K562 (cell line): ENCODE data around the gene PTK6. TPM values are rescaled to one million over a fixed set of nuclear protein-coding genes. Genes with fewer than 3 reads are reported as not detected.
A peak's percentile ranks its signal among the peaks of the same experiment; 100 is the strongest.

Experiments
- ATAC-seq: fragments of 200-7000 bp; cut with Tn5 transposase; 3 replicates; pipeline ENCODE4 v1.9.1; 2020; ENCODE audit warnings: moderate library complexity
- BruUV-seq: library from RNA; stranded (reverse); fragments of 400-500 nt; replicated peaks from 2 replicates; lab custom pipeline; 2021; lab: Mats Ljungman, UMichigan
- CTCF ChIA-PET: fragments of 300-600 bp; formaldehyde crosslinking; extraction: SDS; loops from one replicate; lab custom pipeline; 2021; ENCODE audit warnings: low intra/inter-chr PET ratio; lab: Yijun Ruan, JAX
- POLR2A ChIA-PET: fragments of 300-600, 350-650 bp; sonication (Branson Sonifier 250); formaldehyde crosslinking; extraction: SDS; loops from one replicate; lab custom pipeline; 2021; ENCODE audit warnings: antibody characterized with exemption, inconsistent platforms; lab: Yijun Ruan, JAX
- DNase-seq, 4 experiments: peaks; one replicate each; pipeline versions ENCODE4 v3.0.0 to v3.0.0-alpha.2; 2011 to 2018; ENCODE audit warnings: low spot score in 3 of 4, mixed read lengths in 3 of 4; ENCODE audit errors: extremely low read depth in 1 of 4
- FAIRE-seq: peaks from 2 replicates; lab custom pipeline; 2011; peaks lifted over from hg19 to GRCh38; lab: Jason Lieb, UNC
- H2AFZ ChIP-seq: 2 replicates; pipeline ENCODE4 v1.6.0; 2011; ENCODE audit warnings: low read depth, low read length, control low read depth, inconsistent platforms
- H3K27ac ChIP-seq: fragments of 200-600 bp; 3 replicates; pipeline ENCODE4 v1.8.0; 2011; ENCODE audit warnings: low read depth, mild to moderate bottlenecking, control low read depth, inconsistent platforms, low read length, moderate library complexity, mixed read lengths; ENCODE audit errors: extremely low read depth
- H3K27me3 ChIP-seq, 2 experiments: fragments of 300-600 bp in 1 of 2; 2 replicates in 1 of 2; 3 replicates in 1 of 2; pipeline versions ENCODE4 v1.6.0 to v1.8.0; 2011; ENCODE audit warnings: inconsistent platforms in 2 of 2, low read length in 2 of 2, mild to moderate bottlenecking in 1 of 2, mixed read lengths in 1 of 2, moderate library complexity in 1 of 2; ENCODE audit not compliant: control insufficient read depth in 2 of 2, insufficient read depth in 2 of 2
- H3K36me3 ChIP-seq: fragments of 300-600 bp; 3 replicates; pipeline ENCODE4 v1.8.0; 2011; ENCODE audit warnings: mild to moderate bottlenecking, low read length, inconsistent platforms; ENCODE audit not compliant: control insufficient read depth, insufficient read depth
- H3K4me1 ChIP-seq, 2 experiments: fragments of 200-600 bp in 1 of 2; replicated peaks in 1 of 2; 2 replicates in 1 of 2; 3 replicates in 1 of 2; pipeline versions ENCODE4 v1.5.1 to v1.8.0; 2011; ENCODE audit warnings: inconsistent platforms in 2 of 2, low read length in 2 of 2, mild to moderate bottlenecking in 1 of 2, mixed read lengths in 1 of 2, moderate library complexity in 1 of 2; ENCODE audit not compliant: control insufficient read depth in 2 of 2, insufficient read depth in 2 of 2
- H3K4me2 ChIP-seq: 2 replicates; pipeline ENCODE4 v1.6.1; 2011; ENCODE audit warnings: low read length, control low read depth, inconsistent platforms, mixed read lengths; ENCODE audit not compliant: insufficient read depth
- H3K4me3 ChIP-seq: fragments of 200-600 bp; sonication (generic), shearing (Covaris generic); 2 replicates; pipeline ENCODE4 v1.5.1; 2016; ENCODE audit warnings: control low read depth, inconsistent platforms
- H3K79me2 ChIP-seq: fragments of 200-600 bp; 3 replicates; pipeline ENCODE4 v1.8.0; 2011; ENCODE audit warnings: low read length, inconsistent platforms; ENCODE audit not compliant: control insufficient read depth, insufficient read depth
- H3K9ac ChIP-seq, 2 experiments: 2 replicates each; pipeline versions ENCODE4 v1.6.0 to v1.6.1; 2011; ENCODE audit warnings: low read depth in 2 of 2, low read length in 2 of 2, control low read depth in 1 of 2, inconsistent platforms in 1 of 2, mild to moderate bottlenecking in 1 of 2, mixed read lengths in 1 of 2; ENCODE audit not compliant: insufficient read depth in 1 of 2
- H3K9me1 ChIP-seq: one replicate; pipeline ENCODE4 v1.6.0; 2011; ENCODE audit warnings: inconsistent platforms, mild to moderate bottlenecking, low read length, moderate library complexity; ENCODE audit not compliant: control insufficient read depth, insufficient read depth
- H3K9me3 ChIP-seq: replicated peaks from 2 replicates; pipeline ENCODE4 v1.5.1; 2011; ENCODE audit warnings: low read depth, low read length, inconsistent platforms; ENCODE audit not compliant: control insufficient read depth, insufficient read depth
- H4K20me1 ChIP-seq: replicated peaks from 2 replicates; pipeline ENCODE4 v1.6.1; 2011; ENCODE audit warnings: low read length, inconsistent platforms, mixed read lengths; ENCODE audit not compliant: control insufficient read depth, insufficient read depth
- NR3C1 ChIP-seq: sonication (generic); formaldehyde crosslinking; IDR thresholded peaks from 2 replicates; pipeline ENCODE4 v1.8.1; 2022; ENCODE audit warnings: missing genetic modification reagents
- ZNF431 ChIP-seq: sonication (generic); formaldehyde crosslinking; IDR thresholded peaks from 2 replicates; pipeline ENCODE4 v1.8.0; 2022; ENCODE audit warnings: mild to moderate bottlenecking, missing genetic modification reagents
- ZNF785 ChIP-seq: fragments of 250-450 bp; sonication (Bioruptor Pico); IDR thresholded peaks from 2 replicates; pipeline ENCODE4 v1.4.0; 2020; ENCODE audit warnings: mild to moderate bottlenecking
- WGBS: fragments of 100-300 bp; shearing (Covaris generic); methylation state at CpG from one replicate; pipeline ENCODE4 v1.1.6; 2016; ENCODE audit warnings: low coverage, mixed read lengths; ENCODE audit not compliant: insufficient coverage; ENCODE audit errors: missing lambda C conversion rate; 5-methylcytosine and 5-hydroxymethylcytosine counted together
- in situ Hi-C: fragments of 300-500 bp; cut with MboI; formaldehyde crosslinking; loops from 4 replicates; pipeline ENCODE4 v1.15.0; 2018; ENCODE audit warnings: inconsistent platforms, mixed read lengths
- intact Hi-C: fragments of 100-400 bp; cut with micrococcal nuclease; formaldehyde crosslinking; loops from 2 replicates; pipeline ENCODE4 v1.14.2; 2022
- polyA plus RNA-seq, 8 experiments: library from polyadenylated mRNA; depleted of rRNA in 4 of 8; stranded (reverse) in 5 of 8; unstranded in 3 of 8; fragments of >200 nt; fragmentation: Nextera tagmentation in 2 of 8; fragmentation: Illumina TruSeq in 1 of 8; extraction: Ambion mirVana in 2 of 8; extraction: Trizol in 1 of 8; gene quantifications; 2 replicates each; pipeline versions ENCODE4 v1.2.1 to v1.2.3, GENCODE V29; 2011 to 2014; ENCODE audit warnings: inconsistent platforms in 1 of 8, missing spikeins in 1 of 8
- total RNA-seq, 7 experiments: library from RNA; depleted of rRNA in 6 of 7; stranded (reverse); fragments of >200 nt in 6 of 7; fragmentation: Illumina TruSeq in 2 of 7; extraction: Trizol in 2 of 7; gene quantifications; 2 replicates each; pipeline versions ENCODE4 v1.2.1 to v1.2.3, GENCODE V29; 2011 to 2021; ENCODE audit warnings: low replicate concordance in 1 of 7
- TF ChIP-seq, protein P1 (sequence below): sonication (generic); formaldehyde crosslinking; IDR thresholded peaks from 2 replicates; pipeline ENCODE4 v1.9.0; 2022; ENCODE audit warnings: mild to moderate bottlenecking, missing genetic modification reagents

The PTK6 gene
- total and polyA plus RNA-seq, 9 of the 15 experiments (the other 6 are each of a cell fraction or from before 2014, with no cell fraction given), result 0.07 TPM; not detected in 8

DNA sequence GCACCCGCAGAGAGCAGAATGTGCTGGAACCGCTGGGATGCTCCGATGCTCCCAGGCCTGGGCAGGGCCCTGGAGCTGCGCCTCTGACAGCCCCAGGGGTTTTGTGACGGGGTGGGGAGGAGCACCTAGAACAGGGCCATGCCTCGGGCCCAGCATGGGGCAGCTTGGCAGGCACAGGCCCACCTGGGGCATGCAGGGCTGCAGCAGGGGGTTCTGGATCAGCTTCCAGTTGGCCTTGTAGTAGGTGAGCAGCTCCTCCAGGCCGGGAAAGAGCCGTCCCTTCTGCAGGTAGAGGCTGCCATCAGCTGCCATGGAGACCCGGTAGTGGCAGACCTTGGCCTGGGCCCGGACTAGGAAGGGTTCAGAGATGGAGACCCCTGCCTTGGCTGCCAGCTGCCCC lies 6.0 kb upstream of the PTK6 start:
- H3K79me2 ChIP-seq, result no peaks in the 10 kb centered on the region
- intact Hi-C loops (no loop called here), in situ Hi-C loops (no loop called here)
- H3K4me1 ChIP-seq, result peaks cover 0 to 91% of the 10 kb centered on the region in 2 experiments; a peak in 3 of 5 replicates
- H3K36me3 ChIP-seq, result no peaks in the 10 kb centered on the region
- POLR2A ChIA-PET, result interaction anchor here (0.8 to 1.6 kb wide), 3 partner anchors 11 to 34 kb away, joined by 3 to 4 read pairs (median 3); partner anchors contain the start of gene PPDPF
- no peak for DNase-seq
- ATAC-seq, result no peak
- H3K9ac ChIP-seq, result no peak overlapping the region
- TF ChIP-seq ZNF785 (CRISPR knock-in tag) (no peak), ZNF431 (CRISPR knock-in tag) (peak; percentile 86)
- TF ChIP-seq, all 486 proteins: peak for 1
- Histone ChIP-seq H3K4me3 (no peak overlapping the region), H3K9me1 (no peaks in the 10 kb centered on the region), H4K20me1 (peaks cover 3% of the 10 kb centered on the region), H3K9me3 (no peaks in the 10 kb centered on the region), H3K27me3 (peaks cover 0 to 45% of the 10 kb centered on the region in 2 experiments; a peak in 4 of 5 replicates), H3K27ac (no peak overlapping the region), H3K4me2 (no peak overlapping the region), H2AFZ (no peak overlapping the region)
- CTCF ChIA-PET, result interaction anchor here (0.7 kb wide), 1 partner anchor 164 kb away, joined by 9 read pairs; no protein-coding TSS in a partner anchor
- no TSS peak for BruUV-seq
- no peak for FAIRE-seq
- 27% methylated on average over 8 of the region's 10 CpGs for WGBS

DNA sequence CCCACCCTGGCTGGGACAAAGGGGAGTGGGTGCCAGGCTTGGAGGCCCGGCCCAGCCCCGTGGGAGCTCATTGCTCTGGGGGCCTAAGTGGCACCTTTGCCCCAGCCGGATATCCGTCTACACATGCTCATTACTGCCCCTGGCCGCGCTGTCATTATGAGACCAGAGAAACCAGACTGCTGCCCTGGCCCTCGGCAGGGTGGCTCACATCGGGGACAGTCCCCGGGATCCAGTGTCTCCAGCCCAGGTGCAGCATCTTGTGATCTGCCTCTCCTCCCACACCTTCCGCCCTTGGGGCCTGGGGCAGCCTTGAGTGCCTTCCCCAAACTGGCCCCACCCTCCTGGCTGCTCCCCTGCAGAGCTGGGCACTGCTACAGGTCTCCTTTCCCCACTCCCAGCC lies 5.5 kb upstream of the PTK6 start:
- H3K27ac ChIP-seq, result no peak overlapping the region
- peaks cover 1 to 91% of the 10 kb centered on the region in 2 experiments; a peak in 4 of 5 replicates for H3K4me1 ChIP-seq
- H3K4me3 ChIP-seq, result no peak overlapping the region
- ATAC-seq (no peak), DNase-seq (no peak), FAIRE-seq (no peak)
- no peaks in the 10 kb centered on the region for H3K9me1 ChIP-seq
- BruUV-seq, result no TSS peak
- H3K79me2 ChIP-seq, result no peaks in the 10 kb centered on the region
- no peak overlapping the region for H3K9ac ChIP-seq
- H3K27me3 ChIP-seq, result peaks cover 0 to 44% of the 10 kb centered on the region in 2 experiments; a peak in 4 of 5 replicates
- TF ChIP-seq, protein P1, sequence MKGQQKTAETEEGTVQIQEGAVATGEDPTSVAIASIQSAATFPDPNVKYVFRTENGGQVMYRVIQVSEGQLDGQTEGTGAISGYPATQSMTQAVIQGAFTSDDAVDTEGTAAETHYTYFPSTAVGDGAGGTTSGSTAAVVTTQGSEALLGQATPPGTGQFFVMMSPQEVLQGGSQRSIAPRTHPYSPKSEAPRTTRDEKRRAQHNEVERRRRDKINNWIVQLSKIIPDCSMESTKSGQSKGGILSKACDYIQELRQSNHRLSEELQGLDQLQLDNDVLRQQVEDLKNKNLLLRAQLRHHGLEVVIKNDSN (CRISPR knock-in tag), result no peak
- no peak for TF ChIP-seq NR3C1 (CRISPR knock-in tag)
- no peaks in the 10 kb centered on the region for H3K36me3 ChIP-seq
- WGBS, result 27% methylated on average over 5 of the region's 10 CpGs
- in situ Hi-C loops (no loop called here), intact Hi-C loops (no loop called here)
- H3K4me2 ChIP-seq, result no peak overlapping the region
- no peak overlapping the region for H2AFZ ChIP-seq
- H4K20me1 ChIP-seq, result peaks cover 3% of the 10 kb centered on the region
- ChIA-PET CTCF (no interaction called here), POLR2A (interaction anchor here (0.6 to 1.6 kb wide), 3 partner anchors 11 to 22 kb away, joined by 3 to 4 read pairs (median 3); partner anchors contain the start of gene PPDPF)
- no peaks in the 10 kb centered on the region for H3K9me3 ChIP-seq
